ENCODE results near the gene POU2AF1.
"Not testable (repeated sequence)": the region's sequence is repeated elsewhere in the genome, so short reads cannot be mapped to it uniquely, and the experiment has no call there.

The POU2AF1 gene

DNA sequence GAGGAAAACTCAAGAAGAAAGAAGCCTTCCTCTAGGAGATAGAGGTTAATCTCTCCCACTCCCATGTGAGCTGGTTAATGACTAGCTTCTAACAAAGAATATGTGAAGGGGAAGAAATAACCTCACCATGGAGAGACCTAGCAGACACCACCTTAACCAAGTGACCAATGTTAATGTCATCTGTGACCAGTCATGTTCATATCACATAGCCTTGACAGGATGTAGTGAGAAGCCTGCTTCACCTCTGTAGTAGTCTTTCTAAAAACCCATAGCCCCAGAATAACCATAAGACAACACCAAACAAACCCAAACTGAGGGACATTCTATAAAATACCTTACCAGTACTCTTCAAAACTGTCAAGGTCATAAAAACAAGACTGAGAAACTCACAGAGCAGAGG is 21.5 kb upstream of the POU2AF1 start:
- TF ChIP-seq, protein P1, sequence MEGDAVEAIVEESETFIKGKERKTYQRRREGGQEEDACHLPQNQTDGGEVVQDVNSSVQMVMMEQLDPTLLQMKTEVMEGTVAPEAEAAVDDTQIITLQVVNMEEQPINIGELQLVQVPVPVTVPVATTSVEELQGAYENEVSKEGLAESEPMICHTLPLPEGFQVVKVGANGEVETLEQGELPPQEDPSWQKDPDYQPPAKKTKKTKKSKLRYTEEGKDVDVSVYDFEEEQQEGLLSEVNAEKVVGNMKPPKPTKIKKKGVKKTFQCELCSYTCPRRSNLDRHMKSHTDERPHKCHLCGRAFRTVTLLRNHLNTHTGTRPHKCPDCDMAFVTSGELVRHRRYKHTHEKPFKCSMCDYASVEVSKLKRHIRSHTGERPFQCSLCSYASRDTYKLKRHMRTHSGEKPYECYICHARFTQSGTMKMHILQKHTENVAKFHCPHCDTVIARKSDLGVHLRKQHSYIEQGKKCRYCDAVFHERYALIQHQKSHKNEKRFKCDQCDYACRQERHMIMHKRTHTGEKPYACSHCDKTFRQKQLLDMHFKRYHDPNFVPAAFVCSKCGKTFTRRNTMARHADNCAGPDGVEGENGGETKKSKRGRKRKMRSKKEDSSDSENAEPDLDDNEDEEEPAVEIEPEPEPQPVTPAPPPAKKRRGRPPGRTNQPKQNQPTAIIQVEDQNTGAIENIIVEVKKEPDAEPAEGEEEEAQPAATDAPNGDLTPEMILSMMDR (IDR thresholded peaks at IDR 0.05), result no peak
- TF ChIP-seq ZFX (IDR thresholded peaks at IDR 0.05; ENCODE audit: borderline replicate concordance), result no peak
- no peak overlapping the region for H3K27ac ChIP-seq

DNA sequence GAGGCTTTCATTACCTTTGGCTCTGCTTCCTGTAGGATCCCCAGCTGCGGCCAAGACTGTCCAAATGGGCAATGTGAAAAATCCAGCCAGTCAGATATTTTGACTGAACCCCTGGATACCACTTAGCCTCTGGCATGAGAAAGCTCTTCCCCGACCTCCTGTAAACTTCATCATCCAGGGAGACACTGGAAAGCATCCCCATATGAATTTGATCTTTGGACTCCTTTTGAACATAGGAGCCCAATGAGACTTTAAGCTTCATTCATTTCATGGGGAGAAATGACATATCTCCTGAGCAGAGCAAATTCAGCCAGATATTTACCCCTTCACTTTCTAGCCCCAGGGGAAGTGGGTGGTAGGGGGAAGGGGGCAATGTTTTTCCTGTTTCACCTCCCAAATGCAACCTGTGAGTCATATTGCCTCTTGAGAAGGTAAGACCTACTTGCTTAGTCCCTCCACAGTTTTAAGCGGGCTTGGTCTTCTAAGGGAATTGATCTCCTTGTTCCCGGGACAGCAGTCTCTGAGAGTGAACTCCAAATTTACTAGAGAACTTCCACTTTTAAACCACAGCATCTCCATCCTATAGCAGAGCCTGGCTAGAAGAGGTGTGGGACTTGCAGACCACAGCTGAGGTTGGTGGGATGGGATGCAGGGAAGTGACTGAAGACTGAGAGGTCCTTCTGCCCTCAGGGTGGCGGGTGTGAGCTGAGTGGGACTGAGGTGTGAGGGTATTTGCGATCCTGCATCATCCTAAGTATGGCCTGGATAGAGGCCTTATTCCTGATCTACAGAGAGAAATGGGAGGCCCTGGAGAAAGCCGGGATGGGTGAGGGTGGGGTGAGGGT is 20.3 kb upstream of the POU2AF1 start:
- TF ChIP-seq, protein P1 (IDR thresholded peaks at IDR 0.05), result no peak
- no peak for TF ChIP-seq ZFX (IDR thresholded peaks at IDR 0.05; ENCODE audit: borderline replicate concordance)
- no peak overlapping the region for H3K27ac ChIP-seq

DNA sequence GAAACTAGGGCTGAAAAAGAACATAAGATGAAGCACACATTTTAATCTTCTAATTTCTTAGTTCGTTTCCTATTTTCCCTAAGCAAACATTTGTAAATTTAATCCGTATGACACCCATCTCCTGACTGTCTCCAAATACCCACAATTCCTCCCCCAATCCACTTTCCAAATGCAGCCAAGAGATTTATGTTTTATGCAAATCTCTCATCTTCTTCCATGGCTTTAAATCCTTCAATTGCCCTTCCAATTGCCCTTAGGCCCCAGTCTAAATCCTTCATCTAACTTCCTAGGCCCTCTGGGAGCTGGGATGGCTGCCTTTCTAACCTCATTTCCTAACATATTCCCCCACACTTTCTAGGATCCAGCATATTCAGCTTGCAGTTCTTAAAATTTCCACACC is 18.0 kb upstream of the POU2AF1 start:
- no peak overlapping the region for H3K27ac ChIP-seq
- TF ChIP-seq, protein P1 (IDR thresholded peaks at IDR 0.05), result no peak
- no peak for TF ChIP-seq ZFX (IDR thresholded peaks at IDR 0.05; ENCODE audit: borderline replicate concordance)

DNA sequence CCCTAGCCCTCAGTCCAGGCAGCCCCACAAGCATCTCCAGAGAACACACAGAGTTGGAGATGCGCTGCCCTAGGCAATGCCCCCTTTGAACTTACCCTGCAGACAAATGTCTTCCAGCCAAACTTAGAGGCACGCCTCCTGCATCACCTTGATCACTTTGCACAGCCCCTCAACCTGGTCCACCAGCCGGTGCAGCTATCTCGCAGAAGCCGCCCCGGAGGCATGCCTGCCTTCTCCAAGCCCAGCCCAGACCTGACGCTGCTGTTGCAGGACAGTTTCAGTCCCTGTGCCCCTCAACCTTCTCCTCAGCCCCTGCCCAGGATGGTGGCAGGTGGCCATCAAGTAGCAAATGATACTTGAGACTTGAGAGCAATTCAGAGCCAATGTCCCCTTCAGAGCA is 16.7 kb upstream of the POU2AF1 start:
- H3K27ac ChIP-seq, result no peak overlapping the region
- TF ChIP-seq ZFX (IDR thresholded peaks at IDR 0.05; ENCODE audit: borderline replicate concordance), result no peak
- TF ChIP-seq, protein P1 (IDR thresholded peaks at IDR 0.05), result no peak

DNA sequence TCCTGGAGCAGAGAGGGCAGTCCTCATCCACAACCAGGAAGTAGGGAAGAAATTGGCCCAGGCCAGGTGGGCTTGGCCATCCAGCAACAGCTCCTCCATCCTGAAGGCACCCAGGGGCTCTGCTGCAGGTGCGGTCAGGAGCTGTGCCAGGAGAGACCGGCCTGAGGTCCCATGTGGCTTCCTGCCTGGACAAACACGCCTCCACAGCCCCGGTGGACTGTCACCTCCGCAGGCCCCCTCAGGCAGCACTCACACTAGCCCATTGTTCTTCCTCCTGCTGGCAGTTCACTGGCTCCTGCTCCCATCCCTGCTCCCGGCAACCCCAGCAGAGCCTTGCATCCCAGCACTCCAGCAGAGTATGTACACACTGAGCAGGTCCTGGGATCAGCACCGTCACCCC is 16.0 kb upstream of the POU2AF1 start:
- no peak for TF ChIP-seq ZFX (IDR thresholded peaks at IDR 0.05; ENCODE audit: borderline replicate concordance)
- TF ChIP-seq, protein P1 (IDR thresholded peaks at IDR 0.05), result no peak

DNA sequence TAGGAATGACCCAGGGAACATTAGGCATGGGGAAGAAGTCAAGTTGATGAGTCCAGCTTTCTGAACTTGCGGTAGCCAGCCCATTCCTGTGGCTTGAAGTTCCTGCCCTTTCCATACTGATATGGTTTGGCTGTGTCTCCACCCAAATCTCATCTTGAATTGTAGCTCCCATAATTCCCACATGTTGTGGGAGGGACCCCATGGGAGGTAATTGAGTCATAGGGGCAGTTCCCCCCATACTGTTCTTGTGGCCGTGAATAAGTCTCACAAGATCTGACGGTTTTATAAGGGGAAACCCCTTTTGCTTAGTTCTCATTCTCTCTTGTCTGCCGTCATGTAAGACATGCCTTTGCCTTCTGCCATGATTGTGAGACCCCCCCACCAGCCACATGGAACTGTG is 15.1 kb upstream of the POU2AF1 start:
- H3K27ac ChIP-seq, result not testable (repeated sequence)

More for the DNA sequence above, 16.0 kb upstream of the POU2AF1 start:
- no peak overlapping the region for H3K27ac ChIP-seq

DNA sequence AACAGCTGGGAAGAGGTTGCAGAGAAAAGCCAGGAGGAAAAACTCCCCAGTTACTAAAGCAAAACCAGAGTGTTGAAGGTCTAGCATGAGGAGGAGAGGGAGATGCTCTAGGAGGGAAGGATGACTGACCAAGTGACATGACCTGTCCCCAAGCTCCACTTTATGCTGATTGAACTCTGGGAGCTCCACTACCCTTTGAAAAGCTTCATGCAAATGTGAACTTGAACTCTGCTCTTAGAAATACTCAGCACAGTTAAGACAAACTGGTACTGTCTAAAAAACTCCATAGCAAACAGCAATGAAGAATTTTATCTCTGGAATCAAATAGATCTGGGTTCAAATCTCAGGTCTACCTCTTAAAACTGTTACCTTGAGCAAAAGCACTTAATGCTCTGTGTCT is 14.5 kb upstream of the POU2AF1 start:
- no peak overlapping the region for H3K27ac ChIP-seq
- no peak for TF ChIP-seq ZFX (IDR thresholded peaks at IDR 0.05; ENCODE audit: borderline replicate concordance)
- TF ChIP-seq, protein P1 (IDR thresholded peaks at IDR 0.05), result no peak
